Measurements from ENCODE around the gene CSNK2A2. TPM values are rescaled to one million over a fixed set of nuclear protein-coding genes. Genes with fewer than 3 reads are reported as not detected.

Gene CSNK2A2
- total and polyA plus RNA-seq, 4 donors: 25.0 to 56.3 (median 38.5) TPM

Small RNA genes lying within 50 kb of the gene (small RNA-seq; reads per million reads assigned to genes)
- gene RN7SL645P (ENCODE audit: low replicate concordance): not detected

Other genes with a start within 250 kb of the CSNK2A2 start
- 1 to 10 TPM; 2.1 to 6.5 TPM for gene CNGB1, start 227.0 kb downstream of the CSNK2A2 start, total RNA-seq
- gene CNGB1, start 227.0 kb downstream of the CSNK2A2 start, polyA plus RNA-seq (ENCODE audit: insufficient read length in 2 of 2): 1 to 10 TPM; 3.3 to 5.3 TPM
- 1 to 10 TPM; 3.7 to 4.2 TPM for gene ZNF319, start 197.4 kb downstream of the CSNK2A2 start, total RNA-seq
- 10 to 100 TPM; 17.3 to 18.1 TPM for gene ZNF319, start 197.4 kb downstream of the CSNK2A2 start, polyA plus RNA-seq (ENCODE audit: insufficient read length in 2 of 2)
- 10 to 100 TPM in 1 of 2 donors, 1 to 10 TPM in 1; 9.6 to 15.0 TPM for gene USB1, start 196.7 kb downstream of the CSNK2A2 start, total RNA-seq
- gene USB1, start 196.7 kb downstream of the CSNK2A2 start, polyA plus RNA-seq (ENCODE audit: insufficient read length in 2 of 2): 10 to 100 TPM; 51.2 to 51.7 TPM
- gene MMP15, start 172.4 kb downstream of the CSNK2A2 start, total RNA-seq: 10 to 100 TPM; 23.2 to 29.6 TPM
- 10 to 100 TPM; 45.5 to 51.3 TPM for gene MMP15, start 172.4 kb downstream of the CSNK2A2 start, polyA plus RNA-seq (ENCODE audit: insufficient read length in 2 of 2)
- gene CFAP20, start 68.7 kb downstream of the CSNK2A2 start, total RNA-seq: 10 to 100 TPM; 84.6 to 97.1 TPM
- 100 to 1,000 TPM; 118 to 122 TPM for gene CFAP20, start 68.7 kb downstream of the CSNK2A2 start, polyA plus RNA-seq (ENCODE audit: insufficient read length in 2 of 2)
- not detected for gene PRSS54, start 96.9 kb upstream of the CSNK2A2 start, total RNA-seq
- under 1 TPM in 1 of 2 donors, not detected in 1; 0.47 TPM for gene PRSS54, start 96.9 kb upstream of the CSNK2A2 start, polyA plus RNA-seq (ENCODE audit: insufficient read length in 2 of 2)
- gene GINS3, start 194.4 kb upstream of the CSNK2A2 start, total RNA-seq: 1 to 10 TPM; 7.1 to 9.4 TPM
- 10 to 100 TPM; 13.3 to 13.9 TPM for gene GINS3, start 194.4 kb upstream of the CSNK2A2 start, polyA plus RNA-seq (ENCODE audit: insufficient read length in 2 of 2)

Measured in spinal cord (tissue), 4 donors.